Erythroblast (primary cell): ENCODE measurements around the gene UNC13C.

Experiments used
- GATA1 ChIP-seq: IDR thresholded peaks from 2 replicates; pipeline ENCODE4 v1.6.1; 2011; ENCODE audit warnings: low read depth, mild to moderate bottlenecking, control low read depth, low read length, moderate library complexity
- POLR2A ChIP-seq: IDR thresholded peaks from 2 replicates; pipeline ENCODE4 v1.6.1; 2011; ENCODE audit warnings: mild to moderate bottlenecking, low read length

- TF ChIP-seq POLR2A (no peak), GATA1 (no peak)
These were observed 6.0 kb downstream of the UNC13C start for GRCh38 chr15:53984221-53984620.
